ENCODE measurements around the gene MUC20. TPM values are rescaled to one million over a fixed set of nuclear protein-coding genes. Genes with fewer than 3 reads are reported as not detected.

Gene MUC20
- total and polyA plus RNA-seq, 9 of the 15 experiments (the other 6 are each of a cell fraction or from before 2014, with no cell fraction given): 0.03 to 0.23 (median 0.15) TPM; not detected in 3

DNA sequence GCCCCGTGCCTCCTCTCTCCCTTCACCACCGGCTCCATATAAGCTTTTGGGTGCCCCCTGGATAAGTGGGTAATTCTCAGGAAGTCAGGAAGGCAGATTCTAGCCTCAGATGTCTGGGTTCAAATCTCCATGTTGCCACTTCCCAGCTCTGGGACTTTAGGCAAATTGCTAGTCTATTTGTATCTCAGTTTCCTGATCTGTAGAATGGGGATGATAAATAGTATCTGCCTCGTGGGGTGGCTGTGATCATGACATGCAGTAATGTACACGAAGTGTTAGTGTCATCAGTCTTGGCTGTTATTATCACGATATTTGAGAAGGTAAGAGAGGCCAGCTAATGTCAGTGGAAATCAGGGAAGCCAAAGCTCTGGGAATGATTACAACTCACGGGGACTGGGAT lies 47.6 kb downstream of the MUC20 start:
- no peak overlapping the region for H3K4me3 ChIP-seq
- H3K79me2 ChIP-seq (ENCODE audit: control insufficient read depth, insufficient read depth, low read length): no peaks in the 10 kb centered on the region
- in situ Hi-C loops (cut with MboI) (no loop called here), intact Hi-C loops (cut with micrococcal nuclease) (no loop called here)
- H3K4me2 ChIP-seq (ENCODE audit: insufficient read depth, low read length): no peak overlapping the region
- H3K27ac ChIP-seq (ENCODE audit: extremely low read depth, low read depth, low read length): no peak overlapping the region
- no peaks in the 10 kb centered on the region for H3K9me3 ChIP-seq (replicated peaks; ENCODE audit: control insufficient read depth, insufficient read depth, low read depth, low read length)
- no peak for FAIRE-seq
- under 1% methylated on average over 6 of the region's 6 CpGs for WGBS (ENCODE audit: insufficient coverage, low coverage, missing lambda C conversion rate)
- CTCF ChIA-PET (ENCODE audit: low intra/inter-chr PET ratio): no interaction called here
- POLR2A ChIA-PET: no interaction called here
- no peak for ATAC-seq
- H2AFZ ChIP-seq (ENCODE audit: low read depth, low read length): no peak overlapping the region
- no peak for DNase-seq (ENCODE audit: extremely low read depth in 1 of 4, low spot score in 3 of 4)
- H3K9ac ChIP-seq (ENCODE audit: insufficient read depth in 1 of 2, low read depth in 2 of 2, low read length in 2 of 2): no peak overlapping the region
- no peak for TF ChIP-seq CBX5 (IDR thresholded peaks at IDR 0.05; ENCODE audit: borderline replicate concordance, low read depth)
- no peak for TF ChIP-seq TAF7 (tag; IDR thresholded peaks at IDR 0.05)
- peak; percentile 88 for TF ChIP-seq RBM25 (IDR thresholded peaks at IDR 0.05; ENCODE audit: low read depth, low read length, severe bottlenecking)
- peak; percentile 37; the same call in 1 of the 2 replicates for TF ChIP-seq SMARCA5 (IDR thresholded peaks at IDR 0.05)
- H4K20me1 ChIP-seq (replicated peaks; ENCODE audit: control insufficient read depth, insufficient read depth, low read length): 0 out of 2 replicates have a peak, but pooled peaks cover 4% of the 10 kb centered on the region
- H3K36me3 ChIP-seq (ENCODE audit: control insufficient read depth, insufficient read depth, low read length): no peaks in the 10 kb centered on the region
- H3K4me1 ChIP-seq (replicated peaks in 1 of 2; ENCODE audit: control insufficient read depth in 2 of 2, insufficient read depth in 2 of 2, low read length in 2 of 2): peaks cover 0 to 10% of the 10 kb centered on the region in 2 experiments; a peak in 2 of 5 replicates
- H3K27me3 ChIP-seq (ENCODE audit: control insufficient read depth in 2 of 2, insufficient read depth in 2 of 2, low read length in 2 of 2): peaks cover 15 to 72% of the 10 kb centered on the region in 2 experiments; a peak in 4 of 5 replicates
- BruUV-seq (replicated peaks): no TSS peak
- H3K9me1 ChIP-seq (ENCODE audit: control insufficient read depth, insufficient read depth, low read length): no peaks in the 10 kb centered on the region

GRCh38 chr3:195768831-195769303 lies 48.1 kb downstream of the MUC20 start:
- no peaks in the 10 kb centered on the region for H3K9me3 ChIP-seq (replicated peaks; ENCODE audit: control insufficient read depth, insufficient read depth, low read depth, low read length)
- peaks cover 0 to 10% of the 10 kb centered on the region in 2 experiments; a peak in 2 of 5 replicates for H3K4me1 ChIP-seq (replicated peaks in 1 of 2; ENCODE audit: control insufficient read depth in 2 of 2, insufficient read depth in 2 of 2, low read length in 2 of 2)
- POLR2A ChIA-PET: interaction anchor here (0.6 kb wide), 1 partner anchor 234 kb away, joined by 3 read pairs; no protein-coding TSS in a partner anchor
- CTCF ChIA-PET (ENCODE audit: low intra/inter-chr PET ratio): no interaction called here
- FAIRE-seq (no peak), DNase-seq (ENCODE audit: extremely low read depth in 1 of 4, low spot score in 3 of 4) (peak in 1 of 4 experiments; percentile 45), ATAC-seq (peak; percentile 53)
- intact Hi-C loops (cut with micrococcal nuclease): no loop called here
- no TSS peak for BruUV-seq (replicated peaks)
- no peak overlapping the region for H3K4me3 ChIP-seq
- no peaks in the 10 kb centered on the region for H3K79me2 ChIP-seq (ENCODE audit: control insufficient read depth, insufficient read depth, low read length)
- TF ChIP-seq HNRNPH1 (optimal IDR thresholded peaks at IDR 0.05; ENCODE audit: low read depth, low read length): no peak
- TF ChIP-seq, protein P1, sequence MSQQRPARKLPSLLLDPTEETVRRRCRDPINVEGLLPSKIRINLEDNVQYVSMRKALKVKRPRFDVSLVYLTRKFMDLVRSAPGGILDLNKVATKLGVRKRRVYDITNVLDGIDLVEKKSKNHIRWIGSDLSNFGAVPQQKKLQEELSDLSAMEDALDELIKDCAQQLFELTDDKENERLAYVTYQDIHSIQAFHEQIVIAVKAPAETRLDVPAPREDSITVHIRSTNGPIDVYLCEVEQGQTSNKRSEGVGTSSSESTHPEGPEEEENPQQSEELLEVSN (IDR thresholded peaks at IDR 0.05; ENCODE audit: borderline replicate concordance in 1 of 2, extremely low read depth in 1 of 2, insufficient read depth in 1 of 2, insufficient read length in 1 of 2, low read depth in 1 of 2, low read length in 1 of 2, poor library complexity in 1 of 2, severe bottlenecking in 1 of 2): peak in 1 of 2 experiments; percentile 72
- no peak for TF ChIP-seq ZNF140 (CRISPR knock-in tag; IDR thresholded peaks at IDR 0.05)
- TF ChIP-seq ZNF277 (CRISPR knock-in tag; IDR thresholded peaks at IDR 0.05; ENCODE audit: borderline replicate concordance): no peak
- no peak for TF ChIP-seq ZNF143 (CRISPR knock-in tag; IDR thresholded peaks at IDR 0.05)
- no peak for TF ChIP-seq FIP1L1 (IDR thresholded peaks at IDR 0.05; ENCODE audit: low read depth, low read length, poor library complexity, severe bottlenecking)
- no peaks in the 10 kb centered on the region for H3K36me3 ChIP-seq (ENCODE audit: control insufficient read depth, insufficient read depth, low read length)
- in situ Hi-C loops (cut with MboI): no loop called here
- peaks cover 15 to 72% of the 10 kb centered on the region in 2 experiments; a peak in 4 of 5 replicates for H3K27me3 ChIP-seq (ENCODE audit: control insufficient read depth in 2 of 2, insufficient read depth in 2 of 2, low read length in 2 of 2)
- WGBS (ENCODE audit: insufficient coverage, low coverage, missing lambda C conversion rate): 2% methylated on average over 12 of the region's 17 CpGs
- H2AFZ ChIP-seq (ENCODE audit: low read depth, low read length): no peak overlapping the region
- no peaks in the 10 kb centered on the region for H3K9me1 ChIP-seq (ENCODE audit: control insufficient read depth, insufficient read depth, low read length)
- H3K4me2 ChIP-seq (ENCODE audit: insufficient read depth, low read length): no peak overlapping the region
- no peak overlapping the region for H3K27ac ChIP-seq (ENCODE audit: extremely low read depth, low read depth, low read length)
- H3K9ac ChIP-seq (ENCODE audit: insufficient read depth in 1 of 2, low read depth in 2 of 2, low read length in 2 of 2): peak overlapping the region in 1 of 2 experiments; percentile 48; a peak in 1 of 4 replicates
- H4K20me1 ChIP-seq (replicated peaks; ENCODE audit: control insufficient read depth, insufficient read depth, low read length): 0 out of 2 replicates have a peak, but pooled peaks cover 4% of the 10 kb centered on the region
